HuH-7.5 (cell line): ENCODE results near the gene SORCS3.

Experiments
- DNase-seq: peaks from one replicate; pipeline ENCODE4 v3.0.0; 2011; ENCODE audit warnings: low spot score

SORCS3 gene

DNA sequence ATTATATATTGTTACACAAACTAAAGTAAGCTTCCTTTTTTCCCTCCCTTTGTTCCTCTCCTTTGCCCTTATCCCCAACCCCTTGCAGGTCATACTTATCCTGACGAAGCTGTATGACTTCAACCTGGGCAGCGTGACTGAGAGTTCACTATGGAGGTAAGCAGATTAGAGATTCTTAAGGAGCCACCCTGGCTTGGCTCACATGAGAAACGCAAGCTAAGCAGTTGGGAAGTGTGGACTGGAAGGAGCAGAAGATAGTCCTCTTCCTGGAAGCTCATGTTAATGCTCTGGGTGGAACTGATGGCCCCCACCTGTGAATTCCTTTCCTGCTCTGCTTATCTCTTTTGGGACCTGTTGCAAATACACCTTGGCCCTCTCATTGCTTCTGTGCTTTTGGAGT is 201.6 kb downstream of the SORCS3 start:
- DNase-seq, result no peak

DNA sequence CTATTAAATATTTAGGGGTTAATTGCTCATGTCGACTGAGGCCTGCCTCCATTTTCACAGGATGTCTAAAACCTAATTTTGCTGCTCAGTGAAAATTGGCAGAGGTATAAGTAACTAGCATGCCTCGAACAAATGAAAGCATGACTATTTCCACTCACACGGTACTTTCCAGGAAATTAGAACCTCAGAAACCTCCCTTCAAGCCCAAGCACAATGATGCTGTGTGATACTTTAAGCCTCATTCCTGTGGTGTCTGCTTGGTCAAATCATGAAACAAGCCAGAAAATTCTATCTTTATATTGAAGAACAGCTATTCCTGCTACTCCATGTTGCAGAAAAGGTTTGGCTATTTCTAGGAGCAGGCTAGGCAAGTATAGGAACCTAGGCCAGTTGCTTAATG is 203.0 kb downstream of the SORCS3 start:
- DNase-seq, result no peak

DNA sequence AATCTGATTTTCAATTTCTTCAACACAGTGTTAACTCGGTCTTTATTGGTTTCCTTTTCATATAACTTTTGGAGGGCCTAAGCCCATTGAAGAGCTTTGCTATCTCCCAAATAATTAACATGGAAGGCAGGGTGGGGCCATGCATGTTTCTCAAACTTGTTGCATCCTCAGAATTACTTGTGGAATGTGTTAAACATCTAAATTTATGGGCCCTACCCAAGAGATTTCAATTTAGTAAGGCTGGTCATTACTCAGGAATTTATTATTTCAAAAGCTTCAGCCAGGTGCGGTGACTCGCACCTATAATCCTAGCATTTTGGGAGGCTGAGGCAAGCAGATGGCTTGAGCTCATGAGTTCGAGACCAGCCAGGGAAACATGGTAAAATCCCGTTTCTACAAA is 208.9 kb downstream of the SORCS3 start:
- no peak for DNase-seq

DNA sequence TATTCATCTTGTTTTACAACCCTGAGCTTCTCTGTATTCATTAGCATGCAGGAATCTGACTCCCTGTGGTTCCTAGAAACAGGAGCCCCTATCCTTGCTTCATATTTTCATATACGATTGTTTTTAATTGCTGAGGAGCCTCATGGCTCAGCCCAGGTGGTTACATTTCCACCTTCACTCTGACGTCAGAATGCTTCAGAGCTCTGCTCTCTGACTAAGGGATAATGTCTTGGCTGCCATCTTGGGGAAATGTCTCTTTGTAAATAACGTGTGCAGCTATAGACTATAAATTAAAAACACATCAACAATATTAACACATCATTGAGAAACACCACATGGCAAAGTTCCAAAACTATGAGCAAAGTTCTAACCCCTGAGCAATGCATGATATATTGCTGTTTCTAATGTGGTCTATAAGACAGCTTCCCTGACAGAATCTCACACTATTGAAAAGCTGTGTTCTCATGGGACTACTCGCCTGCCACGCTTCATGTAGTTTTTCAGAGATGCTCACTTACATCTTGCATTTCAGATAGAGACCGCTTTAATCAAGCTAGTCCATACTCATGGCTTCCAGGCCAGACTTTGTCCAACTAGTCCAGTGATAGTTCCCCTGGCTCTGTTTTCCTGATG is 227.0 kb downstream of the SORCS3 start:
- no peak for DNase-seq

DNA sequence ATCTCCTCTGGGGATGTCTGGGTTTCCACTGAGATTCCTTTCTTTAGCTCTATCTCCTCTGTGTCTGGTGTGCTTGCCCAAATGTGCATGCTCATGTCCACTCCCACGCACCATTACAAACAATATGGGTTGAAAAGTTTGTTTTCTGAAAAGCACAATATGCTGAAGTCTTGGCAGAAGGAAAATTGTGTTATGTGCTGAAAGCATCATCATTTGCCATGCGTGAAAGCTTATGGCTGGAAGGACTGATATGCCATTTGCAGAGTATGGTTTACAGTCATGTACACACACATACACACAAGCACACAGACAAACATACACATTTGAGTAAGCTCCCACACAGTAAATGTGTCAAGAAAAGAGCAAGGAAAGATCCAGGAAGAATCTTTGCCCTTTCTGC is 231.6 kb downstream of the SORCS3 start:
- no peak for DNase-seq

DNA sequence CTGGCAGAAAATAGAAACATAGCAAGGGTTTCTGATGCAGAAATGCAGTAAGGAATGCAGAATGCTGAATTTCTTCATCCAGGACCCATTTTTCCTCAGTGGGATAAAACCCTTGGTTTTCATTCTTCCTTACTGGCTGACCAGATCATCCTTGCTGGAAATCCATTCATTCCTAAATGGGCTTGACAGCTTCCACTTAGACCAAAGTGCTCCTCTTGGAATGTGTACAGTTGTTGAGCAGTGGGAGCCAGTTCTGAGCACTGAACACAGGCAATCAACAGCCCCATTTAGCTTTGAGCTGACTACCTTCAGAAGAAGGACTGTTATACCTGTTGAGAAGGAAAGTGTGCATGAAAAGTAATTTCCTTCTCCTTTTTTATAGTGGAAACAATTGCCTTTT is 232.1 kb downstream of the SORCS3 start:
- DNase-seq, result no peak

DNA sequence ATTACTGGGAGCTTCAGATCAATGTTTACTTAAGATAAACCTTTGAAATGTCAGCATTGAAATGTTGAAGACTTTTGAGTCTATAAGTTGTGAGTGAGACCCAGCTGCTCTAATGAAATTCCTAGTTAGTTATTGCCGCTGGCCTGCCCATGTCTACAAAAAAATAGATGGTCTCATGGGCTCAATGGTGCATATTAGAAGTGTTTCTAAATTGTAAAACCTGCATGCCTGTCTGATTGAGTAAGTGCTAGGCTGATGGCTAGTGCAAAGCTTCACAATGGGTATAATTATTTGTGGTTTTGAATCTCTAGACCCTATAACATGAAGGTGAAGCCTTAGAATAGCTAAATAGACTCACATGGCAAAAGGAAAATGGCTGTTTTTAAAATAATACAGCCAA is 234.5 kb downstream of the SORCS3 start:
- no peak for DNase-seq

DNA sequence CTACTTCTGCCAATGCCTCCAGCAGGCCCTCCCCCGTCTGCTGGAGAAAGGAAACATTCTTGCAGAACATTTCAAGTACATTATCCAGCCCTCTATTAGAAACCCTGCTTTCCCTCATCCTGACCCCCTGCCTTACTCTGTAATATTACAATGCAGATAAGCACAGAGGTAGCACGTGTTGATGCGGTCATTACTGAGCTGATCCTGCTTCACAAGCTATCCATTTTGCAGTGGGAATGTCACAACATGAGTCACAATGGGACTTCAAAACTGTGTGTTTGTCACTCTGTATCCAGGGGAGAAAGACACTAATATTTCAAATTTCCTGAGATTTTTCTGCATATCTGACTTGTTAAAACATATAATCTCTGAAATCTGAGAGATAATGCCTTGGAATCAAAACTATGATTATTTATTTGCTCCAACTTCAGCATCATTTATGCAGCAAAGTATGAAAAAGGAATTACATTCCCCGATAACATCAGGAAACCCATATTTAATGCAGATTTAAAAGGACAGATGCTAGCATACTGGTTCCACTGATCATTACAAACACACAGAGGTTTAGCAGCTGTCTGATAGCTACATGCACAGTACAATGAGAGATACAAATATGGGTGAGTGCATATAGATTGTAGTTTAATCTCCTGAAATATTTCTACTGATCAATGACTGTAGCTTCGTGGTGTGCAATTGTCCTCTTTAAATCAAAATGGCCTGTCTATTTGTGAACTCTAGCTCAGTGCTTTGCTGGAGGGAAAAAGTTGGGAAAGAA is 239.7 kb downstream of the SORCS3 start:
- DNase-seq, result no peak

DNA sequence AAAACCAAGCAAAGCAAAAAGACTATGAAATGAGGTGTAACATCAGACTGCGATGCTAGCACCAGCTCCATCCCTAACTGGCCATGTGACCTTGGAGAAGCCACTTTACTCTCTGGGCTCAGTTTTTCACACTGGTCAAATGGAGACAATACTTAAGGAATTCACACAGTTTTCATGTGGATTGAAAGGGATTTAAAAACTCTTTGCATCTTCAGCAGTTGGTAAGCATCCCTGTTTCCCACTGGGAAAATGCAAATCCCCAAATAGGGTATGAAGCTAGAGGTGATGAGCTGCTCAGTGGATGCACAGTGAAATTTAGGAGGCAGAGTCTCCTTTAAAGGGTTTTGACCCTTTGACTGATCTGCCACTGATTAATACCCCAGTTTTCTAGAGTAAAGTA is 240.7 kb downstream of the SORCS3 start:
- DNase-seq, result no peak

DNA sequence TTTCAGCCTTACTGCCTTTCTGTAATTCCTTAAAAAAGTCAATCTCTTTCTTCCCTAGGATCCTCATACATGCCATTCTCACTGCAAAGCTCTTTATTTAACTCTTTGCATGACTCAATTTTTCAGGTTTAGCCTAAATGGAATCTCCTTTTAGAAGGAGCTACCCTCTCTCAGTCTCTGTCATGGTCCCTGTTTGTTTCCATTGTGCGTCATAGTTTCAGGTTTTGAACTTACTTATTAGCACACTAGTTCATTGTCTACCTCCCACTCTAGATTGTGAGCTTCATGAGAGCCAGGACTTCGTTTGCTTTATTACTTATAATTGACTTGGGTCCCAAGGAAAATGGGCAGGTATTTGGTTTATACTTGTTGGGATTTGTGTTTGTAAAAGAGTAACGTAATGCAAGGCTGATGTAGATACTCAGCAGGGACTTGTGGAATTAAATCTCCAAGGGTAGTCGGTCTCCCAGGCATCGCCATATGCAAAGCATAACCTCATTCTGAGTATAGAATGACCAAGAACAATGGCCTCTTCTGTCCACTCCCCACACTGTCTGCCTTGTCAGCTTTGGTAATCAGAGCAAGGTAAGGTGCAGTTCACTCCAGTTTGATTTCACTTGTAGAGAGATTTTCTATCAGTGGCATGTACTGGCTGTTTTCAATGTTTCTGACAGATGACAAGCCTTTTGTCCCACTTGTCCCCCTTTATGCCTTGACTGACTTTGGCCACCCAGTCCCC is 252.0 kb downstream of the SORCS3 start:
- no peak for DNase-seq

DNA sequence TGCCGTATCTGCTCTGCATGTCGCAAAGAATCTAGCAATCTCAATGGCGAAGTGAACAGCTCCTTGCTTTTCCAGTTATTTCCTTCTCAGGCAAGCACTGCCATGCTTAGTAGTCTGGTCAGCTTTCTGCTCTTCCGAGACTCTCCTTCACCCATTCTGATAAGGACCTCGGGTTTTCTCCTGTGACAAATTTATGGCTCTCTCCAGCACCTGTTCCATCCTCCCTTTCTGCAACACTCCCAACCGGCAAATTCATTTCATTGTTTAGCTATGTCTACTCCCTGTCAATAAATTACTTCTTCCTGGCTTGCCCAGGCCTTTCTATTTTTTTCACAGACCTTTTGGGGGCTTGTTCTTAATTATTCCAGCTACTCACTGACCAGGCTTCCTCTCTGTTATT is 252.6 kb downstream of the SORCS3 start:
- no peak for DNase-seq

DNA sequence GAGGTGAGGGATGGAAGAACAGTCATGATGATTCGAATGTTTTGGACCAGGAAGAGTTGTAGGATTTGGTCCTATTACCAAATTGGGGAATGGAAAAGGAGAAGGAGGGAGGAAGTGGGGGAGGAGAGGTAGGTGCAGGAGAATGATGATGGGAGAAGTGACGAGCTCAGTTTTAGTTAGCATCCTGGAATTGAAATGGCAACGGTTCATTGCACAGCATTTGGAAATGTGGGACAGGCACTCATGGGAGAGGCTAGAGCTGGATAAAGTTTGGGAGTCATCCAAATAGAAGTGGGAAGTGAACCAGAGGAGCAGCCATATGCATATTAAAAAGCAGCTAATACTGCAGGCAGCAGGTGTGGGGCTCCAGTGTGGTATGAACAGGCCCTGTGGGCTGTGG is 253.6 kb downstream of the SORCS3 start:
- DNase-seq, result no peak

DNA sequence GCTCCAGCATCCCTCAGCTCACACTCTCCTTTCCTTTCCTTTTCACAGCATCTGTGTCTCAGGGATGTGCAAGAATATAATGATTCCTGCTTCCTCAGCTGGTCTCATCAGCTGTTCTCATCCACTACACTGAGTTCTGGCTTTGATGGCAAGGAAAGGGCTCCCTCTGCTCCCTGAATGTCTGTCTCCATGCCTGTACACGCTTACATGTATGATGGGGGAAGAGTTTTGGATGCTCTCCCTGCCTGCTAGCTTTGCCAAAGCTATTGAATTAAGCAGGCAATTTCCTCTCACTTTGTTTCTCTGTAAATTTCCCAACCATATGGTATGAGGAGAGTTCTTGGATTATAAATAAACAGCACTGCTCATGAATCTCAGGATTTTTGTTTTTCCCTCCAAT is 254.5 kb downstream of the SORCS3 start:
- DNase-seq, result no peak

DNA sequence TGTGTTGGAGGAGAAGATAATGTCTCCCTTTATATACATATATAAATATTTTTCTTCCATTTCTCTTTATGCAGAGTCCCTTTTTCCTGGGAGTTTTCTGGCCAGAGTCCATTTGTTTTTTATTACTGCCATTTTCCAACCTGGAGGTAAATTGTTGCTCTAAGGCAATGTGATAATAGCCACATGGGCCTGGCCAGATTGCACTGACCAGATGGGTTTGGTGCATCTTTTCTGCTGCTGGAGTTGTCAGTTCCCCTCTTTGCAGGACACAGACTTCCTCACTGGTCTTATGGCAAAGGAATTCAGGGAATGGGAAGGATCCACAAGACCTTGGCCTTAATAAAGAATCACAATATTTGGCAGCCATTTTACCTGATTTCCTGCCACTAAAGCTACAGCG is 254.9 kb downstream of the SORCS3 start:
- DNase-seq, result no peak

DNA sequence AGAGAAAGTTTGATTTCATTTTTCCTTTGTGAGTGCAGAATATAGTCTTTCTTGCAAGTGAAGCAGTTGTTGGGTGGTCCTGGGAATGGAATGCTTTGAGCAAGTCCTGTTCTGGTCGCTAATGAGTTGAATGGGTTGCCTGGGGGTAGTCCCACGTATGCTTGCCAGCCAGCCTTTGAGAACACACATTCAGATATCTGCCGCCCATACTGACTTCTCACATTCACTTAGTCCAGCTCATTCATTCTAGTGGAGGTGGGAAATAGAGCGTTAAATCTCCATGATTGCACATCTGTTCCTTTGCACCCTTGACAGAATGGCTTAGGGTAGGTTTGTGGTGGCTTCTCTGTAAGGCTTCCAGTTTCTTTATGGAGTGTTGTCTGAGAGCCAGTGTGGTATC is 256.6 kb downstream of the SORCS3 start:
- no peak for DNase-seq

DNA sequence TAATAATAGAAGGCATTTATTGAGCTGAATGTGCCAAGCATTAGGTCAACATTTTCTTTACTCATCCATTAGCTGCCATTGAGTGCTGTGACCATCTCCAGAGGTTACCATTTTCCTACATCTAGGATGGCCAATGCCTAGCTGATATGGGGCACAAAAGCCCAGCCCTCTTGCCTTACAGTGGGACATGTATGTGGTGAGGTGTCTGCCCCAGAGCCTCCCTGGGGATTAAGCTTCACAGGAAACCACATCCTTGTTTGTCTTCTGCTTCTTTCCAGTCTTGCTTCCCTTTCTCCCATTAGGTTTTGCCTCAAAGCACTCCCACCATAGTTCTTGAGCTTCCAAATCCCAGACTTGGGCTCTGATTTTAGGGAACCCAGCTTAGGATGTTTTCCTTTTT is 258.7 kb downstream of the SORCS3 start:
- no peak for DNase-seq

DNA sequence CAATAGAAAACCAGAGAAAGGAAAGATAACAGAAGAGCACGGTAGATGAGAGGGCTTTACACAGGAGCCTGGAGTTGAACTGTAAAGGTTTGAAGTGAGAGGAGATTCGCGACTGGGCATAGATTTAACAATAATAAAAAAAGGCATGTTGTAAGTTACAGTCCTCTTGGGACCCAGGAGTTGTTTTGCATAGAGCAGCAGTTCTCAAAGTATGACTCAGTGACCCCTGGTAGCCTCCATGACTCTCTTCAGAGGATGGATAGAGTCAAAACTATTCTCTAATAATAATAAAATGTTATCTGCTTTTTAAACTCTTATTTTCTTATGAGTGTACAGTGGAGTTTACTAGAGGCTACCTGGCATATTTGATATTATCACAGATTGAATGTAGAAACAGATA is 262.3 kb downstream of the SORCS3 start:
- no peak for DNase-seq

DNA sequence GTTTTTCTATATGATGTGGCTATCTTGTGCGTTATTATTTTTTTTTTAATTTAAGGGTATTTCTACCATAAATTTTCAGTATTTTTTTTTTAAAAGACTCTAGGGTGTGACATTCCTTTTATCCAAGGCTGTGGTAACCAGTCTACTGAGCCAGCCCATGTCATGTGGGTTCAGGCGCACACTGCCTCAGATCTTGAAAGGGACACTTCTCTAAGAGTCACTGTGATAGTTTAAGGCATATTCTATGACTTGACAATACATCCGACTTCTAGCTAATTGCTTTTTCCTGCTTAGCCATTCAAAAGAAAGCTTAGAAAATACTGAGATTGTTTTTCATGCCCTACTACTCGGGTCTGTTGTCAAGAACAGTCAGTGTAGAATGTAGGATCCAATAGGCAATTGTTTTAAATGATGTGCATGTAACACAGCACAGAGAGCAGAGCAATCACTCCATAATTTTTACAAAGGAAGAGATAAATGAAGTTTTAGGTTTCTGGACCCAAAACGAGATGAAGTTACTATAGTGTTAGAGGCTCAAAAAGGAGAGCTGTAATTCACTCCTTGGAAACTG is 263.7 kb downstream of the SORCS3 start:
- DNase-seq, result no peak

DNA sequence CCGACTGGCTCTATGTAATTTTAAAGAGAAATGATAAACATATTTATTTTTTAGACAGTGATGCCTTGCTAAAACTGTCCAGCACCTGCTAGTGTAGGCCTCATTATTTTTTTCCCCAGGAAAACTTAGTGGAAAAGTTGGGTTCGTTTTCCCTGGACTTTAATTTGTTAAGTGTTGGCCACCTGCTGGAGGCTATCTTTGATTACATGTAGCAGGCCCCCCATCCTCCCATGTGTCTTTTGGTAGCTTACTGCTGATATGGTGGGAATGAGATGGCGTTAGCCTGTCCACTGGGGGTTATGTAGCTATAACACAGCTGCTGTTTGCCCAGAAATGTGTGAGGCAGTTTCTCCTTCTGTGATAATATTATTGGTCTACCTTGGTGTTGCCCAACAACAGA is 265.0 kb downstream of the SORCS3 start:
- no peak for DNase-seq

DNA sequence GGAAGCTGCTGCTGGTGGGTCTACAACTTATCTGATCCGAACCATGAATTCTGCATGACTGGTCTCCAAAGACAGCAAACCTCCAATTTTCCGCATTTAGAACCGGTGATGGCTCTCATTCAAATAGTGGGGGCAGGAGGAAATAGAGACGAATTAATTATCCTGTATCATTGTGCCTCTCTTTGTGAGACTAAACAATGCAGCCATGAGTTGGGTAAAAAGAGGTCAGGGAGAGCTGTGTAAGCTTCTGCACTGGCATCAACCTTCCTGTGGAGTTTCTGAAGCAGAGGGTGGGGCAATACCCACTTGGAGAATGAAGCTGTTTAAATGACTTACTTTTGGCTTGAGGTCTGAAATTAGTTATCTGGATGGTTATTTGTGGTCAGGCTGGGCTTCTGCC is 266.4 kb downstream of the SORCS3 start:
- DNase-seq, result no peak

DNA sequence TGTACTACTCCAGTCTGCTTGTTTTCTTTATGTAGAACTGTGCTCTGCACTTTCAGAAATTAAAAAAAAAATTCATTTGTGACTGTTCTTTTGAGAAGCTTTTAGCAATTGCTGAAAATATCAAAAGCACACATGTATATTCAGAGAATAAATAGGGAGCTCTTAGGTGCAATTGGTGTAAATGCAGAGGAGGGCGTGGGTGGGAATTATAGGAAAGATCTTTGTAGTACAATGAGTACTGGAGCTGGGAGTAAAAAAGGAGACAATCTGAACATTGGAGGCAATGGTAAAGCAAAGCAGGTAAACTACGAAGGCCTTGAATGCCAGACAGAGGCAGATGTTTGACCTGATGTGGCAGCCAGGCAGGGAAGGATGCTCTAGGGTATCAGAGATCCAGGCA is 267.5 kb downstream of the SORCS3 start:
- DNase-seq, result no peak

DNA sequence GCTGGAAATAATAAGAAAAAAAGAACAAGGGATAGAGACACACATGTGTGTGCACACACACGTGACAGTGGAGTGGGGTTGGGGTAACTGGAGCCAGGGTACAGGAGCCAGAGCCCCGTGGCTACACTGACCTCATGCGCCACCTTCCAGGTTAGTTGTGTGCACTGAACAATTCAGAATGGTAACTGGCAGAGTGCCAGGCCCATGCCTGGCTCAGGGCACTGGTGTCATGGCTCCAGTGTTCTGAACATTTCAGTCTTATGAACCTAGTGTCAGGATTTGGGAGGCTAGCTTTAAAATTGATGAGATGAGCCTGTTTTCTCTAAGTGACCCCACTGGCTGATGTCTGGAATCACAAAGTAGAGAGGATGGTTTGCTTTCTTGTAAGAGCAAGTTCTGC is 269.6 kb downstream of the SORCS3 start:
- DNase-seq, result no peak

DNA sequence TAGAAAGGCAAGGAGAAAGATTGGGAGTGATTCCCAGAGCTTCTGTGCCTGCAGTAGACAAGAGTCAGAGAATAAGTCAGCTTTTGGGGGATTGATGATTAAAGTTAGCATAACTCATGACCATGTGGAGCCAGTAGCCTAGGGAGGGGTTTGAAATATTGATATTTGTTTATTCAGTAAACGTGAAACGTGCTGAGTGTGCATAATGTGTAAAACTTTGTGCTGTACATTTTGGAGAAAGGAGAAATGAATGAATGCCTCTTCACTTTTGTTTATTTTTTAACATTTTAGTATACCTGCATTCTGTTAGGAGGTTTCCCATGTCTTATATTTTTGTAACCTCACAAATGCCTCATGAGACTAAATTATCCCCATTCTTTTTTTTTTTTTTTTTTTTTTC is 272.3 kb downstream of the SORCS3 start:
- no peak for DNase-seq
